ENCODE data around the gene SULF2.

- TF ChIP-seq MXI1 (IDR thresholded peaks at IDR 0.05; ENCODE audit: borderline replicate concordance, low read depth, low read length) (no peak), CTCF (conservative IDR thresholded peaks at IDR 0.05; ENCODE audit: low read depth, low read length) (no peak), POLR2A (IDR thresholded peaks at IDR 0.05; ENCODE audit: low read depth, low read length) (no peak), RAD21 (IDR thresholded peaks at IDR 0.05; ENCODE audit: low read length) (no peak), SMC3 (IDR thresholded peaks at IDR 0.05; ENCODE audit: low read depth, low read length) (no peak), RFX5 (IDR thresholded peaks at IDR 0.05; ENCODE audit: low read depth, low read length) (no peak), ELK1 (IDR thresholded peaks at IDR 0.05; ENCODE audit: borderline replicate concordance, low read depth, low read length) (no peak), CEBPB (IDR thresholded peaks at IDR 0.05; ENCODE audit: low read depth, low read length) (no peak), BHLHE40 (IDR thresholded peaks at IDR 0.05; ENCODE audit: low read depth, low read length) (no peak), RCOR1 (IDR thresholded peaks at IDR 0.05; ENCODE audit: insufficient replicate concordance, low read length) (no peak), USF2 (IDR thresholded peaks at IDR 0.05; ENCODE audit: low read depth, low read length) (no peak), FOS (IDR thresholded peaks at IDR 0.05; ENCODE audit: low read depth, low read length) (no peak), CHD1 (IDR thresholded peaks at IDR 0.05; ENCODE audit: low read depth, low read length) (no peak), MAFK (IDR thresholded peaks at IDR 0.05; ENCODE audit: low read depth, low read length) (no peak)
Measured at GRCh38 chr20:47736570-47737152, 48.6 kb downstream of the SULF2 start.

Measured in IMR-90 (cell line).